Measurements from ENCODE around the gene RTN4R.

The RTN4R gene

DNA sequence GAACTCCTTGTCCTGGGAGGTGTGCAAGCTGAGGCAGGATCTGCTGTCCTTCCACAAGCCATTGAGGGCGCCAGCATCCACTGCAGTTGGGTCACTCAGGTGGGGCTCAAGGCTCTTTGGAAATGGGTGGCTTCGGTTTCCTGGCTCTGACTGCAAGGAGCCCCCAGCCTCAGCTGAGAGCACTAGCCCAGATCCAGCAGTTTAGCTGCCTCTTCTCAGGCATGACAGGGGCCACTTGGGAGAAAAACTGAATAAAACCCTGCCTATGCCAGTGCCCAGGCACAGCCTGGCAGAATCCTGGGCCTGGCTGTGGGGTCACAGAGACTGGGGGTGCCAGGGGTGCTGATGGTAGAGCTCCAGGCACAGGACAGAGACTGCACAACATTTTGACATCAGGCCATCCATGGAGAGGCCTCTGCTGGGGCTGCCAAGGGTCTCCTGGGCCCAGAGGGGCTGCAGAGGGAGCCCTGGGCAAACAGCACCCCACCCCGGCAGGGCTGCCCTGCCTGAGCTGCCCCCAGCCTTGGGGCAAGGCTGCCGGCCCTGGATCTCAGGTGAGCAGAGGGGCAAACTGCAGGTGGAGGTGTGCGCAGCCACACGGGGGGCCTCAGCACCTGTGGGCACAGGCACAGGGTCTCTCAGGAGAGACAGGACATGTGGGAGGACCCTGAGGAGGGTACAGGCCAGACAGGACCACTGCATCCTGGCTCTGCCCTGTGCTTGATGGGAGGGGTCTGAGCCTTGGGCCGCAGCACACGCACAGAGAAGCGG is 28.3 kb downstream of the RTN4R start:
- no peak for DNase-seq

DNA sequence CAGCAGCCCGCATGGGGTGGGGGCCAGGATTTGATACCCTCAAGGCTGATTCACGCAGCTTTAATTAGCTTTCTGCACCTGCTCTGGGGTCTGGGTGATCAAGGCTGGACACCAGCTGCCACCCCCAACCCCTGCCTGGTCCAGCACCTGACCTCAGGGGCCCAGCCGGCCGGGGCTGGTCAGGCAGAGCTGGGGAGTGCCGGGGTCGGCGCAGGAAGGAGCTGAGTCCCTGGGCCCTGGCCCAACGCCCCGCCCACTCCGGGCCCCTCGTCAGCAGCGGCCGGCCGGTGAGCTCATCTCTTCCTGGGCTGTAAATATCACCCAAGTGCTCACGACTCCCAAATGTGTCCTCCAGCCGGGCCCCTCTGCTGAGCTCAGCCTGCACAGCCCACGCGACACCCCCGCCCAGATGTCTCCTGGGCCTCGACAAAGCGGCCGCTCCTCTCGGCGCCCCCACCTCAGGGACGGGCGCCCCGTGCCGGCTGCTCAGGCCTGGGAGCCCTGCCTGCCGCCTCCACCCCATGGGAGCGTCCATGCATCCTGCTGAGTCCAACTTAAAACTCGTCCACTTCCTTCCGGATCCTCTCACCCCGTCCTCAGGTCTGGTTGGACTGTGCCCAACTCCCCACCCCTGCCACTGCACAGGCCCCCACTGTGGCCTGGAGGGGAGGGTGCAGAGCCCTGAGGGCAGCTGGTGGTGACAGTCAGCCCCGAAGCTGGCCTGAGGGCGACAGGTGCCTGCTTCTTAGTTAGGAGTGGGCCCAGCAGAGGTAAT is 29.0 kb downstream of the RTN4R start:
- no peak for DNase-seq

DNA sequence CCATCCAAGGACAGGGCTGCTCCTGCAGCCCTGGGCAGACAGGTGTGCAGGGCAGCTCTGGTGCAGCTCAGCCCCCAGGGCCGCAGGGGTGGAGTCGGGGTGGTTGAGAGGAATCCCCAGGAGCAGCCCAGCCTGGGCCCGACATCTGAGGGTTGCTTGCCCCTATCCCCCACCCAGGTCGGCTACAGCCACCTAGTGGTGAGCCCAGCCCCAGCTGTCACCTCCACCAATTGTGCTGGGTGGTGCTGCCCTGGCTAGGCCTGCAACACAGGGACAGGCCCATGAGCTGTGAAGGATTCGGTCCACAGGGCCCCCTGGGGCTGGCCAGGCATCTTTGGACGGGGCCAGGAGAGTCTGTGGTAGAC is 29.6 kb downstream of the RTN4R start:
- DNase-seq: peak; percentile 49

DNA sequence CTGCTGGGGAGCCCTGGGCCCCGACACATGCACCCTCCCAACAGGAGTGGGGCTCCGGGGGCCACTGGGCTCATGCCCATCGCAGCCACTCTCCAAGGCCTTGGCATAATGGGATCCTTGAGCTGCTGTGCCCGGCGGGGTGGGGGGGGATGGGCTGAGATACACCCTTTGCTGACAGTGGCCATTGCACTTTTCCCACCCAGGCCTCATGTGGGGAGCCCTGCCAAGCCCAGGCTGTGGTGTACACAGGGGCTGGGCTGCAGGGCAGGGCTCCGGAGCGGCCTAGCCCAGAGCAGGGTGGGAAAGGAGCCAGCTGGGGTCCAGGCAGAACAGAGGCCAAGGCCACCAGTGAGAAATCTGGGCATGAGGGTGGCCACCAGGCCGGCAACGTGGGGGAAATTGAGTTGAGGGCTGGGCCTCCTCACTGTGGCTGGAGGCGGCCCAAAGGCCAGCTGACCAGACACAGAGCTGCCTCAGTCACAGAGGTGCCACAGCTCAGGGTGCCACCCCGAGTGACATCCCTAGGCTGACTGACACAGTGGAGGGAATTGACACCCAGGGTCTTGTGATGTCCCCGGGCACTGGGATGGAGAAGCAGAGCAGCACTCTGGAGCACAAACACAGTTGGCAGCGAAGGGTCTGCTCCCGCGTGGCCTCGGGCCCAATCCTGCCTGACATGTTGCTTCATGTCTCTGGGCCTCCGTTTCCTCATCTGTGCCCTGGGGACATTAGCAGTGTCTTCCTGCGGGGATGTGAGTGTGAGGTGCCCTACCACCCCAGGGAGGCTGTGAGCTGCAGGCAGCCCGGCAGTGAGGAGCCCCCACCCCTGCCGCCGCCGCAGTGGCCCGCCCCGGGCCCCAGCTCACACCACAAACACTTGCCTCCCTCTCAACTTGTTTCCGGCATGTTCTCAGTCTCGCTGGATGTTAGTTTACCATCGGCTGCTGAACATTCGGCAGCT is 30.4 kb downstream of the RTN4R start:
- peak; percentile 10 for DNase-seq

DNA sequence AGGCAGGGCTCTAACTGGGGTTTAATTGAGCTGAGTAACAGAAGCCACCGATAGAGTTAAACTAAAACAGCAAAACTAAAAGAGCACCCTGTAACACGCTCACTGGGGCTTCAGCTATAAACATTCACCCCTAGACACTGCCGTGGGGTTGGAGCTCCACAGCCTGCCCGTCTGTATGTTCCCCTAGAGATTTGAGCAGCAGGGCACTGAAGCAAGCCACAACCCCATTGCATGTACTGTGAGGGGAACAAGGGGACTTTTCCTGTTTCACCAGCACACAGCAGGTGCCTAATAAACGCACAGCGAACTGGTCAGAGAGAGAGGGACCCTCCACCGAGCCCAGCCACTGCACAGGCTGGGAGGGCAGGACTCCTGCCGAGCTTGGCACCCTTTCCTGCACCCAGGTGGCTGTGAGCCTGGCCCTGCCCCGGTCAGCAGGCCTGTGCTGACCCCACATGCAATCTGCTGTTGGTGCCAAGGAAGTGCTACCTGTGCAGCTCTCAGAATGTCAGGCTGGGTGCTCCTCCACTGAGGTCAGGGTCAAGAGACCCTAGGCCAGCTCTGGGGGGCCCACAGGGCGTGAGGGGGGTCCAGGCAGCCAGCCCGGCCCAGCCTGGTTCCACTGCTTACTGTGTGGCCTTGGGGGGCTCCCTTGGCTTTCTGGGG is 31.9 kb downstream of the RTN4R start:
- DNase-seq: no peak

DNA sequence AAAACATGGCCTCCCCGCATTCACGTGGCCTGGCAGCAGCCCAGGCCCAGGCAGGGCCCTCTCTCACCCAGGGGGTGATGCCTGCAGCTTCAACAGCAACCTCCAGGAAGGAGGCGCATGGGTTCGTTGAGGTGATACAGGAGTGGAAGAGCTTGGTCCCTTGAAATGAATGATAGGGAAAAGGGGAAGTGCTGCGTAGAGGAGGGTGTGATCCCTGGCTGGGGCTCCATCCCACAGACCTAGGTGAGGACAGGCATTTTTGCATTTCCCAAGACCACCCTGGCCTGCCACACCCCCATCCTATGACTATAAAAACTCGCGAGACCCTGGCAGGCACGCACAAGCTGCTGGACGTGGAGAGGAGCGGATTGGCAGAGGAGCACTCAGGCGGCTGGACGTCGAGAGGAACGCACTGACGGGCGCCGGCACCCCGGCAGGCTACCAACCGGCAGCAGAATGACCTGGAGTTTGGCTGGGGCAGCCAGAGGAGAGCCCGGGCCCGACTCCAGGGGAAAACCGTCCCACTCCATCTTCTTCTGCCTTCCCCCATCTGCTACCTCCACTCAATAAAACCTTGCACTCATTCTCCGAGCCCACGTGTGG is 32.6 kb downstream of the RTN4R start:
- no peak for DNase-seq

DNA sequence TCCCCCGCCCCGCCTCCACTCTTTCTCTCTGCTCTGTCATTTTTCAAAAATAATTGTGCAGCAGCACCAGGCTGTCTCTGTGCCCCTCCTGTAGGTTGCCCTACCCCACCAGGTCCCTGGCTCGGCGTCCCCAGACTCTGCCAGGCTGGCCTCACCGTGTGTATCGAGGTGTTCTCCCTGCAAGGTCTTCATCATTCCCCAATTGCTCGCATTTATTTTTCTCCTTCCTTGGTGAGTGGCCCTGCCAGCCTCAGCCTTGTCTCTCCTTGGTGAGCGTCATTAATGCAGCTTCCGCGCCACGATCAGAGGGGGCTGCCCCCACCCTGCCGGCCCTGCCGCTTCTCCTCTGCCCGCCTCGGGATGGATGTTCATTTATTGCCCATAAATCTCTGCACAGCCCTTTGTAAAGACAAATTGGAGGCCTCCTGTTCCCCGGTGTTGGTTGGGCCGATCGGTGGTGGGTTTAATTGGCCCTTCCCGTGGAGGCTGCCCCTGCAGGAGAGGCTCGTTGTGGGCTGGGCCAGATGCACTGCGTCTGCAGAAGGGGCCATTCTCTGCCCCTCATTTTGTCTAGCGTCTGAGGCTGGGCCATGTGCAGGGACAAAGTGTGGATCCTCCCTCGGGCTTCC is 33.2 kb downstream of the RTN4R start:
- DNase-seq: no peak

DNA sequence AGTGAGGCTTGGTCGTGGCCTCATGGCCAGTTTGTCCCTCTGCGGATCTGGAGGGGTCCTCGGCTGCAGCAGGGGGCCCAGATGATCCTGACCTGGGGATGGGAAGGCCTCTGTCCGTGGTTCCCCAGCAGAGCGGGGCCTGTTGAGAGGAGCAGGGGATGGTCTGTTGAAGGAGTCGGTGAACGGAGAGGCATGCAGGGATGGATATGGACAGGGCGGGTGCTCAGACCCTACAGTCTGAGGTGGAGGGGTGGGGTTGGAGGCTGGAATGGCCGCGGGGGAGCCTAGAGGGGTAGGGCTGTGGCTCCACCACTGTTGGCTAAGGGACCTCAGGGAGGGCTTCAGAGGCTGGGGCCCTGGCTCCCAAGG is 33.8 kb downstream of the RTN4R start:
- no peak for DNase-seq

DNA sequence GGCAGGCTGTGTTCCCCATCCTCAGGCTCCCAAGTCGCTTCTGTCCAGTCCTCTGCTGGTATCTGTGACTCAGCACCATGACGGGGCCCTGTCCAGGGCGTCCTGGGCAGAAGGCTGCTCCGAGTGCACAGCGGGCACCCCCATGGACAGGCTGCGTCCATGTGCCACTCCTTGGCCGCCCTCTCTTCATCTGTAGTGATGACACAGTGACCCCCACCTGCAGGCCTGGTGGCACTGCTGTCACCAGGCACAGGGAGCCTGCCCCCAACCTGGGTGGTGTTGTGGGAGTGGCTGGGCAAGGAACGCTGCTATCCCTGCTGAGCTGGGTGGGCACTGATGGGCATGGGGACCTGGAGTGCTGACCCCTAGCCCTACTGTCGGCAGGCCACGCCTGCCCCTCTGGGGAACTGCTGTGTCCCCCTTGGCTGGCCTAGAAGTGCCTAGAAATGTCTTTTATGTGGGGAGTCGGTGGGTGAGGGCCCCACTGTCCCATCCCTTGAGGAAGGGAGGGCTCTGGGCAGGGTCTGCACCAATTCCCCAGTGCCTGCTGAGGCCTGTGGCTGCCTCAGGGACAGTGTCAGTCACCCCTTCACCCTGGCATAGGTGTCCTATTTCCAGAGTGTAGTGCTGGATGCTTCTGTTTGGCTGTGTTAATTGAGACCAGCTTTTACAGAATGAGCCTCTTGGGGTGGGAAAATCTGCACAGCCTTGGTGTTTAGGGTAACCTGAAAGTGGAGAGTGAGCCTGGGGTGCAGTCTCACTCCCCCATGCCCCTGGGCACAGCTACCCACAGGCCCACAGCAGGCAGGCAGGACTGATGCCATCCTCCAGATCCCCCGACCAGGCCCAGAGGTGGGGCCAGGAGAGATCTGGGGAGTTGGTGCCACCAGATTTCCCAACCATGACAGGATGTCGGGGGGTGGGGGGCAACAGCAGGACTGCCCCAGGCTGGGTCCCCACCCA is 34.5 kb downstream of the RTN4R start:
- DNase-seq: no peak

DNA sequence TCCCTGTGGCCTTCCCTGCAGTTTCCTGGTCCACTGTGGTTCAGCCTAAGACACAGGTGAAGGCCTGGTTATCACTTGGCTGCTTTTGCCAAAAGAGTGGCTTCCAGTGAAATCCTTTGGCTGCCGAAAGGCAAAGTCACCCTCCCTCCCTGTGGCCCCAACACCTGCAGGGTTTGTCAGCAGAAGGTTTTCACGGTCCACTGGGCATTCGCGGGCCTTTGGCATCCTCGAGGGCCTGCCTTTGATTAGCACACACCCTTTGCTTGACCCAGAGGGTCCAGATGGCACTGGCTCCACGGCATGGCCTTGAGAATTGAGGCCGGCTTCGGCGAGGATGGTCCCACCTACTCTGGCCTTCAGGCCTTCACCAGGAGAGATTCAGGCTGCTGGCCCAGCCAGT is 35.3 kb downstream of the RTN4R start:
- DNase-seq: no peak

DNA sequence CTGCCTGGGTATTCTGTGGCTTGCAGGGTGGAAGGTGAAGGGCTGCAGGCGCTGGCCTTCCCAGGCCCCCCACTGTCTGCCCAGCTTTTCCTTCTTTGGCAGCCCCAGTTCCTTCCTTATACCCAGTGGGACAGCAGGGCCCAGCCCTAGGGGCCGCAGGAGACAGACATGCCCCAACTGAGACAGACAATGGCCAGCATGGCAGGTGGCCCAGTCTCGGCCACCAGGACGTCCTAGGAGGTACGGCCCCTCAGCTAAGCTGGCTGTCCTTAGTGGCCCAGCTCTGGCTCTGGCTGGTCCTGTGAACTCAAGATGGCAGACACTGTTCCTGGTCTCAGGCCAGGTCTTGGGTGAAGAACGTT is 35.9 kb downstream of the RTN4R start:
- no peak for DNase-seq

DNA sequence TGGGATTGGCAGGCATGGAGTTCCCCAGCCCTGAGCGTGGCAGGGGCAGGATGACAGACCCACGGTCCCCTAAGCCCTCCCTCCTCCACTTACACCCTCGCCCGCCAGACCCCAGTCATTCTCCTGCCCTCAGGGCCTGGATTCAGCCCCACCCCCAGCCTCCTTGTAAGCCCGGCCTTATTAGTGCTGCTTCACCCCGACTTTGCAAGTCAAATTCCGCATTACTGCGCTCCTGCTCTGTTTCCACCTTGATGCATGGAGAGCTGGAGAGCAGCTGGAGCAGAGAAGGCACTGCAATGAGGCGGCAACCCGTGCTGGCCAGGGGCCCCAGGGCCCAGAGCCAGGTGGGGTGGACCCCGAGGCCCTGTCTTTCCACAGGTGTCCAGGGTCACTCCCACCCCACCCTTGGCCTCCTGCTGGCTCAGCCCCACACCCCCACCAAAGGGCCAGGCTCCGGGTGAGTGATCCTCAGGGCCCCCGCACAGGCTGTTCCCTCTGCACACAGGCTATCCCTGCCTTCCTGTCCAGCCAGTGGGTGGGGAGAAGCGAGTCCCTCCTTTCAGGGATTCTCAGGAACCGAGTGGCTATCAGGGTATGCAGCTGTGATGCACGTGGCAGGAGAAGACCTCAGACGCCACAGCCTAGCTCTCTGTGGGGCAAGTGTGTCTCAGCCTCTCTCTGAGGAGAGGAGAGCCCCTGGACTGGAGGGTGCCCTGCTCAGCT is 36.4 kb downstream of the RTN4R start:
- DNase-seq: no peak

DNA sequence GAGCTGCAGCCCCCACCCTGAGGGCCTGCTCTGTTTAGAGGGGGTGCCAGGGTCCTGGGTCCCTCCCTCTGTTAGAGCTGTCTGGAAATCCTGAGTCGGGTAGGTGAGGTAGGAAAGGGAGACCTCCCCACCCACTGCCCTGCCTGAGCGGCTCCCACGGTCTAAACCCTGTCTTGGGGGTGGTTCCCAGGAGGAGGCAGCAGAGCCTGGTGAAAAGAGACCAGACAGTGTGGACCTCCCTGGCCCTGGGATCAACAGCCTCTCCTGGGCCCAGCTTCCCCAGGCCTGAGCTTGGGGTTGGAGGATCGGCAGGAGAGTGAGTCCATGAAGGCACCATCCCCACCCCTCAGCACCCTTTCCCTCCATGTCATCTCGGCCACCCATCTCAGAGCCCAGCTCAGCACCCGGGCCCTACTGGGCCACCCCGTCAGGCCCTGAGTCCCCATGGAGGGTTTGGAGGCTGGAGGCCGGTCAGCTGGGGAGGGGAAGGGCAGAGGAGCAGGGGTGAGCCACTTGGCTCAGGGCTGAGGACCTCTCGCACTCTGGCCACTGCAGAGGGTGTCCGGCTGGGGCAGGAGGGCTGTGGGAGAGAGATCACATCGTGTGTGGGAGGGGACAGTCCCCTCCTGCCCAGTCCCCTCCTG is 37.2 kb downstream of the RTN4R start:
- no peak for DNase-seq

DNA sequence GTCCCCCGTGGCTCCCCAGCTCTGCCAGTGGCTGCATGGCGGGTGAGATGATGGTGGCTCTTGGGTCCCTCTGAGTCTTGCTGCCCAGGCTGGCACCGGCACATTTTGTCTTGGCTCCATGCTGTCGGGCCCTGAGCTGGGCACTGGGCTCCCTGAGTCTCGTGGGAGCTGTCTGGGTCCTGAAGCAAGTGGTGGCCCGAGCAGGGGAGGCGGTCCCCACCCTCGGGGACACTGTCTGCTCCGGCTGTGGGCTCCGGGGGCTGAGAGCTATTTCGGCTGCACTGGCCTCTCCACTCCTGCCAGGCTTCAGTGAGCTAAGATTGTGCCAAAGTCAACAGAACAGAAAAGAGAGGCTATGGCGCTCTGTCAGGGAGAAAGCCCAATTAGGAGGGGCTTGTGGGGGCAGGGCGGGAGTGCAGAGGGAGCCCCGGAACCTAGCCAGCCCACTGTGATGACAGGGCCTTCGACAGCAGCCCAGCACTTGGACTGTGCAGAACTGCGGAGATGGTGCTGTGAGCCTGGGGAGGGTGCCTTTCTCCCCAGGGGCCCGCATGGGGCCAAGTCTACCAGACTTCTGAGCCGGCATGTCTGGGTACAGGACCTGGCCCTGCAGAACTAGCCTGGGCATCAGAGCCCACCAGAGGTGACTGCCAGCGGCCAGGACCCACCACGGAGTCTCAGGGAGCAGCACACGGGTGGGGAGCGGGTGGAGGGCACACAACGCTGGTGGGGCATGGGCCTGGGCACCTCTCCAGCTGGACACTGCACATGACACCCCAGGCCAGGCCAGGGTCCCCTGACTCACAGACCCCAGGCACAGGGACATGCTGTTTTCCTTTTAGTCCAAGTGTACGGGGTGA is 38.0 kb downstream of the RTN4R start:
- DNase-seq: no peak

DNA sequence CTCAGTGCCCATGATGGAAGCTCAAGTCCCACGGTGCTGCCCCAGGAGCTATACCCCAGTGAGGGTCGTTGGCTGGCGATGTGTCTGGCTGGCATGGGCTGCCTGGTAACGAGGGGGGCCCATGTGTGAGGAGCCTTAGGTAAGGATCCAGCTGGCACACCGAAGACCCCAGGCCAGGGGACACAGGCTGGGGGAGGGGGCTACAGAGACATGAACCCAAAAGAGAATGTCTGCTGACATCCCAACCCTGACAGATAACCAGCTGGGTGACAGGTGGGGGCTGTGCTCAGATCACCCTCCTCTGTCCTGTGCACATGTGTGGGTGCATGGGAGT is 39.2 kb downstream of the RTN4R start:
- no peak for DNase-seq

DNA sequence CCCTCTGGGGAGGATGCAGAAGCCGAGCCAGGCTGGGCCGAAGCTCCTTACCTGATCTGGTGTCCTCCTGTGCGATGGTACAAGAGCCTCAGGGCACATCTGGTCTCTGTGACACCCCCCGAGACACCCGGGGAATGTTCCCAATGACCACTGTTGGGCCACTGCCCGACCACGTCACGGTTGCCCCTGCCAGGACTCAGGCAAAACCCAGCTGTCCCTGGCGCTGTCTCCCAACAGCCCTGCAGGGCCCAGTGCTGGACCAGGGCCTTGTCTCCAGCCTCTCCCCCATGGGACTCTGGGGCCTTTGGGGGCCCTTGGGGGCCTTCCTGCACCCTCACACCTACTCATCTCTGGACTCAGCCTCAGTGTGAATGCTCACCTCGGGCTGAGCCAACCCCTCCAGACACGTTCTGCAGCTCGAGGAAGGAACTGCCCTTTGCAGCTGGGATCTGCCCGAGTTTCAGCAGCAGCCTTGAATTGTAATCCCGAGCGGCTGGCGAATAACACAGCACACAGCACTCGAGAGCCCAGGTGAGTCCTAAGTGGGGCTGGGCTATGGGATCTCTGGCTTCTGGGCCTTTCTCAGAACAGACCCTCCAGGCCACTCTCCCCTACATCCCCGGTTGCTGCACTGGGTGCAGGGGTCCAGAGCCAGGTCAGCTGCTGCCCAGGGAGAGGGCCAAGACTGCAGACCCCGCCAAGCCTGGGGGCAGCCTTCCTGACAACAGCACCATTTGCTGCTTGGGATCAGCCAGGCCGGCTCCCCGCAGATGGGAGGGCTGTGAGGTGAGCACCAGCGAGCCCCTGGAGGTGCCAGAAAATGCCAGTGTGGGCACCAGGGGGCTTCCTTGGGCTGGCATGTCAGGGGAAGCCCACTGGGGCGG is 39.8 kb downstream of the RTN4R start:
- DNase-seq: no peak

DNA sequence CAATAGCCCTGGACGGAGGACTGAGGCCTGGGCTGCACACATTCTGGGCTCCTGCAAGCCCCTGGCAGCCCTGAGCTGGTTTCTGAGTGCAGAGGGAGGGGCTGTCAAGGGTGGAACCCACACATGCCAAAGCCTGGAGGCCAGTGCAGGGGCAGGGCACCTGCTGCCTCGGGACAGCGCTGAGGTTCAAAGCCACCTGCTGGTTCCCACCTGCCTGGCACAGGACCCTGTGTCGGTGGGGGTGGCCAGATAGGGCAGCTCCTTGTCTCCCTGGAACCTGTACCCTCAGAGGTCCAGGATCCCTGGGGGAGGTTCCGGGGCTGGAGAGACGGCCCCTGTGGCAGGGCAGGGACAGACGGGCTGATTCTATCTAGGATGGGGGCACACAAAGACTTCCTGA is 40.8 kb downstream of the RTN4R start:
- no peak for DNase-seq
